ENCODE measurements around the gene COBL.

COBL gene

DNA sequence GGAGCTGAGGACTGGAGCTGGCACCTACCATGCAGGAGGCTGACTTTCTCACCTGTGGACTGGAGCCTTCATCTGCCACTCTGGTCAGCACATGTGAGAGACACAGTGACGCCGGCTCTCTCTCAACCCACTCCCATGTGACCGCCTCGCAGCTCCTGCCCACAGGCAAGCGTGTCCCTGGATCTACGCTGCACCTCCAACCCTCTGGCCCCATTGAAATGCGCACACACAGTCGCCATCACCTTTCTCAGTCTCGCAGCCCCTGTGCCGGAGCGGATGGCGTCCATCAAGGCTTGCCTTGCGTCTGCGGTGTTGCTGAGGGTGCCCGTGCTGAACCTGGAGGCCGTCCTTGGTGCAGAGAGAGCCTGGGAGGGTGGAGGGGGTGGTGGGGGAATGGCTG lies 291.7 kb downstream of the COBL start:
- Histone ChIP-seq H2AFZ (ENCODE audit: low read length) (no peak overlapping the region), H3K27ac (replicated peaks; ENCODE audit: low read length) (no peak overlapping the region), H3K9me3 (replicated peaks in 1 of 2; ENCODE audit: control insufficient read depth in 2 of 2, insufficient read depth in 1 of 2, low read depth in 1 of 2, low read length in 2 of 2) (no peaks in the 10 kb centered on the region), H3K27me3 (ENCODE audit: control insufficient read depth in 3 of 3, insufficient read depth in 3 of 3, low read depth in 1 of 3, low read length in 3 of 3) (no peaks in the 10 kb centered on the region), H4K91ac (ENCODE audit: low read depth, low read length, poor library complexity) (no peak overlapping the region), H2BK12ac (ENCODE audit: low read length) (no peak overlapping the region), H3K18ac (ENCODE audit: low read length) (peak overlapping the region; percentile 63), H2BK120ac (ENCODE audit: low read depth, low read length) (no peak overlapping the region), H3K23ac (ENCODE audit: low read depth, low read length, poor library complexity) (no peak overlapping the region), H3K36me3 (replicated peaks in 1 of 2; ENCODE audit: control insufficient read depth in 2 of 2, insufficient read depth in 2 of 2, low read length in 2 of 2) (no peaks in the 10 kb centered on the region), H3K79me1 (ENCODE audit: low read depth, low read length) (no peaks in the 10 kb centered on the region), H3K14ac (ENCODE audit: low read length) (no peak overlapping the region), H3K4me1 (ENCODE audit: control insufficient read depth in 2 of 2, insufficient read depth in 1 of 2, low read depth in 1 of 2, low read length in 2 of 2) (peaks cover 0 to 2% of the 10 kb centered on the region in 2 donors), H3K4ac (ENCODE audit: low read length) (no peak overlapping the region), H4K8ac (ENCODE audit: low read depth, low read length) (no peak overlapping the region), H3K4me2 (ENCODE audit: insufficient read depth, low read length, poor library complexity, severe bottlenecking) (no peak overlapping the region), H2BK15ac (ENCODE audit: low read length) (no peak overlapping the region), H2AK5ac (ENCODE audit: low read depth, low read length) (peak overlapping the region; percentile 21), H3K4me3 (ENCODE audit: low read length in 2 of 2) (no peak overlapping the region), H2BK5ac (ENCODE audit: low read length) (no peak overlapping the region), H3K9ac (ENCODE audit: low read depth, low read length, poor library complexity) (no peak overlapping the region)
- no CpG with 5 or more reads among the region's 16 CpGs for WGBS, 2 donors (ENCODE audit: extremely low coverage in 2 of 2, insufficient read length in 2 of 2, insufficient replicate concordance in 1 of 2)
- DNase-seq (ENCODE audit: low spot score): no peak

DNA sequence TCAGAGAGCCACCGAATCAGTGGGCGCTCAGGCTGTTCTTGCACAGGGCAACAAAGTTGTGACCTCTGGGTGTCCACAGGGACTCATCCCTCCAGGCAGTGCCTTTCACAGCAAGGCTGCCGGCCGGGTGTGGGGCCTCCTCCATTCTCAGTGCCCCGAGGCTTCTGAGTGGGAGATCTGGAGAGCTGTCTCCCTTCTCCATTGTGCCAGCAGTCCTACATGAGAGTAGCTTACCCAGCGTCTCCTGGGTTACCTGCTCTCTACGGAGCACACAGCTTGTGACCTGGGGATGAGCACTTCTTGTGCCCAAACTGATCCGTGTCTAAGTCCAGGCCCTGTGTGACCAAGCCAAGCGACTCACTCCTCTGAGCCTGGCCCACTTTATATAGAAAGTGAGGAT lies 293.1 kb downstream of the COBL start:
- H3K9me3 ChIP-seq (replicated peaks in 1 of 2; ENCODE audit: control insufficient read depth in 2 of 2, insufficient read depth in 1 of 2, low read depth in 1 of 2, low read length in 2 of 2): no peaks in the 10 kb centered on the region
- no peak overlapping the region for H2AFZ ChIP-seq (ENCODE audit: low read length)
- no peak overlapping the region for H2BK15ac ChIP-seq (ENCODE audit: low read length)
- no peak overlapping the region for H3K4ac ChIP-seq (ENCODE audit: low read length)
- H3K14ac ChIP-seq (ENCODE audit: low read length): no peak overlapping the region
- H4K91ac ChIP-seq (ENCODE audit: low read depth, low read length, poor library complexity): no peak overlapping the region
- no peaks in the 10 kb centered on the region for H3K27me3 ChIP-seq (ENCODE audit: control insufficient read depth in 3 of 3, insufficient read depth in 3 of 3, low read depth in 1 of 3, low read length in 3 of 3)
- DNase-seq (ENCODE audit: low spot score): no peak
- H3K27ac ChIP-seq (replicated peaks; ENCODE audit: low read length): no peak overlapping the region
- H3K9ac ChIP-seq (ENCODE audit: low read depth, low read length, poor library complexity): no peak overlapping the region
- no peak overlapping the region for H3K4me3 ChIP-seq (ENCODE audit: low read length in 2 of 2)
- no peaks in the 10 kb centered on the region for H3K79me1 ChIP-seq (ENCODE audit: low read depth, low read length)
- H3K23ac ChIP-seq (ENCODE audit: low read depth, low read length, poor library complexity): no peak overlapping the region
- no peak overlapping the region for H2BK12ac ChIP-seq (ENCODE audit: low read length)
- H3K18ac ChIP-seq (ENCODE audit: low read length): no peak overlapping the region
- peaks cover 0 to 2% of the 10 kb centered on the region in 2 donors for H3K4me1 ChIP-seq (ENCODE audit: control insufficient read depth in 2 of 2, insufficient read depth in 1 of 2, low read depth in 1 of 2, low read length in 2 of 2)
- H3K4me2 ChIP-seq (ENCODE audit: insufficient read depth, low read length, poor library complexity, severe bottlenecking): no peak overlapping the region
- no peak overlapping the region for H2AK5ac ChIP-seq (ENCODE audit: low read depth, low read length)
- H3K36me3 ChIP-seq (replicated peaks in 1 of 2; ENCODE audit: control insufficient read depth in 2 of 2, insufficient read depth in 2 of 2, low read length in 2 of 2): no peaks in the 10 kb centered on the region
- H4K8ac ChIP-seq (ENCODE audit: low read depth, low read length): no peak overlapping the region
- no peak overlapping the region for H2BK5ac ChIP-seq (ENCODE audit: low read length)
- no CpG with 5 or more reads among the region's 9 CpGs for WGBS, 2 donors (ENCODE audit: extremely low coverage in 2 of 2, insufficient read length in 2 of 2, insufficient replicate concordance in 1 of 2)
- H2BK120ac ChIP-seq (ENCODE audit: low read depth, low read length): no peak overlapping the region

DNA sequence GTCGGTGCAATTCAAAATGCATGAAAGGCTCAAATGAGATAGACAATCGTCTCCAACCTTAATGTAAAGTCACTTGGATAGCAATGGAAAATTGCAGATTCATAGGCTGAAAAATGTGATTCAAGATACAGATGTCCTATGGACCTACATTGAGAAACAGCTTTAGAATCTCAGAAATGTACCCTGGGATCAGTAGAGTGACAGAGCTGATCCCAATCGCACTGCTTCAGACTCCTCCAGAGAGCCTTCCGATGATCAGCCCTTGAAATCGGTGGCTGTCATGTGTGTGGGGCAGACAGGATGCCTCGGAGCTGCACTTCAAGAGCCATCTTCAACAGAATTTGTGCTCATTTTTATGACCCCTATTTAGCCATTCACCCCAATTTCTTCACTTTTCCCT lies 293.8 kb downstream of the COBL start:
- no peak overlapping the region for H3K4me2 ChIP-seq (ENCODE audit: insufficient read depth, low read length, poor library complexity, severe bottlenecking)
- H3K4ac ChIP-seq (ENCODE audit: low read length): no peak overlapping the region
- no peak overlapping the region for H2AFZ ChIP-seq (ENCODE audit: low read length)
- H4K8ac ChIP-seq (ENCODE audit: low read depth, low read length): no peak overlapping the region
- no peak overlapping the region for H3K23ac ChIP-seq (ENCODE audit: low read depth, low read length, poor library complexity)
- H3K9ac ChIP-seq (ENCODE audit: low read depth, low read length, poor library complexity): no peak overlapping the region
- no peak overlapping the region for H3K4me3 ChIP-seq (ENCODE audit: low read length in 2 of 2)
- peaks cover 2% of the 10 kb centered on the region for H3K79me1 ChIP-seq (ENCODE audit: low read depth, low read length)
- no peak overlapping the region for H4K91ac ChIP-seq (ENCODE audit: low read depth, low read length, poor library complexity)
- peaks cover 0 to under 1% of the 10 kb centered on the region in 2 donors for H3K4me1 ChIP-seq (ENCODE audit: control insufficient read depth in 2 of 2, insufficient read depth in 1 of 2, low read depth in 1 of 2, low read length in 2 of 2)
- no peaks in the 10 kb centered on the region for H3K27me3 ChIP-seq (ENCODE audit: control insufficient read depth in 3 of 3, insufficient read depth in 3 of 3, low read depth in 1 of 3, low read length in 3 of 3)
- no peak overlapping the region for H2BK120ac ChIP-seq (ENCODE audit: low read depth, low read length)
- H2BK15ac ChIP-seq (ENCODE audit: low read length): no peak overlapping the region
- no peaks in the 10 kb centered on the region for H3K9me3 ChIP-seq (replicated peaks in 1 of 2; ENCODE audit: control insufficient read depth in 2 of 2, insufficient read depth in 1 of 2, low read depth in 1 of 2, low read length in 2 of 2)
- no peak overlapping the region for H3K18ac ChIP-seq (ENCODE audit: low read length)
- H3K36me3 ChIP-seq (replicated peaks in 1 of 2; ENCODE audit: control insufficient read depth in 2 of 2, insufficient read depth in 2 of 2, low read length in 2 of 2): no peaks in the 10 kb centered on the region
- no peak overlapping the region for H3K27ac ChIP-seq (replicated peaks; ENCODE audit: low read length)
- H2AK5ac ChIP-seq (ENCODE audit: low read depth, low read length): no peak overlapping the region
- no peak overlapping the region for H2BK12ac ChIP-seq (ENCODE audit: low read length)
- H2BK5ac ChIP-seq (ENCODE audit: low read length): no peak overlapping the region
- H3K14ac ChIP-seq (ENCODE audit: low read length): no peak overlapping the region
- no peak for DNase-seq (ENCODE audit: low spot score)
- WGBS, 2 donors (ENCODE audit: extremely low coverage in 2 of 2, insufficient read length in 2 of 2, insufficient replicate concordance in 1 of 2): no CpG with 5 or more reads among the region's 6 CpGs

DNA sequence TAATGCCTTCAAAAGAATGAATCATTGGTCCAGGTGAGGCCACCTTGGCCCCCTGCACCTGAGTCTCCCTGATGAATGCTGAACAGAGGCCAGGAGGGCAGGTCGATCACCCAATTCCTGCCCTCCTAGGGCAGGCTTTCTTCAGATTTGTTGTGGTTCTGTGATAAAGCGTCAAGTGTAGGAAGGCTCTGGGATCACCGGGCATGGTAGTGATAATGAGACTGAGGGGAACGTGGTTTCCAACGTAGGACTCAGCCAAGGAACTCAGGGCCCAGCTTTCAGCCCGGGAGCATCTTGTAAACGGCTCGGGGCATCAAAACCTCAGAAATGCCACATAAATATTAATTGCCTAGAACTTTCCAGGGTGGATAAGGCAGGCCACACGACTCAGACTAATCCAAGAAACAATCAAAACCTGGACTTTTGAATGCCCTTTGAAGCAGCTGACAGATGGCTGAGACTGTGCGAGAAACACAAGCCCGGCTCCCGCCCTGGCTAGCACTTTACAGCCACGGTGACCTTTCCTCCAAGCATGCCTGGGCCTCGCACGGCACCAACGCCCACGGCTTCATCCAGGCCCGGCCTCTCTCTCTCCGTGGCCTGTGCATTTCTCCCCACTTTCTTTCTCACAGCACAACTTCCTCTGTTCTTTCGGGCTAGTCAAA lies 294.6 kb downstream of the COBL start:
- no peak overlapping the region for H3K18ac ChIP-seq (ENCODE audit: low read length)
- no peak overlapping the region for H2AFZ ChIP-seq (ENCODE audit: low read length)
- peaks cover 2% of the 10 kb centered on the region for H3K79me1 ChIP-seq (ENCODE audit: low read depth, low read length)
- H3K9me3 ChIP-seq (replicated peaks in 1 of 2; ENCODE audit: control insufficient read depth in 2 of 2, insufficient read depth in 1 of 2, low read depth in 1 of 2, low read length in 2 of 2): no peaks in the 10 kb centered on the region
- no peak overlapping the region for H3K23ac ChIP-seq (ENCODE audit: low read depth, low read length, poor library complexity)
- H3K4me3 ChIP-seq (ENCODE audit: low read length in 2 of 2): no peak overlapping the region
- H4K91ac ChIP-seq (ENCODE audit: low read depth, low read length, poor library complexity): no peak overlapping the region
- H2BK120ac ChIP-seq (ENCODE audit: low read depth, low read length): no peak overlapping the region
- H2BK12ac ChIP-seq (ENCODE audit: low read length): no peak overlapping the region
- no peaks in the 10 kb centered on the region for H3K27me3 ChIP-seq (ENCODE audit: control insufficient read depth in 3 of 3, insufficient read depth in 3 of 3, low read depth in 1 of 3, low read length in 3 of 3)
- WGBS, 2 donors (ENCODE audit: extremely low coverage in 2 of 2, insufficient read length in 2 of 2, insufficient replicate concordance in 1 of 2): no CpG with 5 or more reads among the region's 20 CpGs
- H2BK5ac ChIP-seq (ENCODE audit: low read length): no peak overlapping the region
- no peak overlapping the region for H3K9ac ChIP-seq (ENCODE audit: low read depth, low read length, poor library complexity)
- no peak overlapping the region for H3K4me2 ChIP-seq (ENCODE audit: insufficient read depth, low read length, poor library complexity, severe bottlenecking)
- H3K36me3 ChIP-seq (replicated peaks in 1 of 2; ENCODE audit: control insufficient read depth in 2 of 2, insufficient read depth in 2 of 2, low read length in 2 of 2): no peaks in the 10 kb centered on the region
- H3K4ac ChIP-seq (ENCODE audit: low read length): no peak overlapping the region
- H3K14ac ChIP-seq (ENCODE audit: low read length): no peak overlapping the region
- no peak for DNase-seq (ENCODE audit: low spot score)
- no peaks in the 10 kb centered on the region for H3K4me1 ChIP-seq (ENCODE audit: control insufficient read depth in 2 of 2, insufficient read depth in 1 of 2, low read depth in 1 of 2, low read length in 2 of 2)
- H3K27ac ChIP-seq (replicated peaks; ENCODE audit: low read length): no peak overlapping the region
- H2BK15ac ChIP-seq (ENCODE audit: low read length): no peak overlapping the region
- H4K8ac ChIP-seq (ENCODE audit: low read depth, low read length): no peak overlapping the region
- no peak overlapping the region for H2AK5ac ChIP-seq (ENCODE audit: low read depth, low read length)
